ENCODE results near the gene TBC1D20.

GRCh38 chr20:418858-419365 lies 43.4 kb downstream of the TBC1D20 start:
- TF ChIP-seq, protein P1, sequence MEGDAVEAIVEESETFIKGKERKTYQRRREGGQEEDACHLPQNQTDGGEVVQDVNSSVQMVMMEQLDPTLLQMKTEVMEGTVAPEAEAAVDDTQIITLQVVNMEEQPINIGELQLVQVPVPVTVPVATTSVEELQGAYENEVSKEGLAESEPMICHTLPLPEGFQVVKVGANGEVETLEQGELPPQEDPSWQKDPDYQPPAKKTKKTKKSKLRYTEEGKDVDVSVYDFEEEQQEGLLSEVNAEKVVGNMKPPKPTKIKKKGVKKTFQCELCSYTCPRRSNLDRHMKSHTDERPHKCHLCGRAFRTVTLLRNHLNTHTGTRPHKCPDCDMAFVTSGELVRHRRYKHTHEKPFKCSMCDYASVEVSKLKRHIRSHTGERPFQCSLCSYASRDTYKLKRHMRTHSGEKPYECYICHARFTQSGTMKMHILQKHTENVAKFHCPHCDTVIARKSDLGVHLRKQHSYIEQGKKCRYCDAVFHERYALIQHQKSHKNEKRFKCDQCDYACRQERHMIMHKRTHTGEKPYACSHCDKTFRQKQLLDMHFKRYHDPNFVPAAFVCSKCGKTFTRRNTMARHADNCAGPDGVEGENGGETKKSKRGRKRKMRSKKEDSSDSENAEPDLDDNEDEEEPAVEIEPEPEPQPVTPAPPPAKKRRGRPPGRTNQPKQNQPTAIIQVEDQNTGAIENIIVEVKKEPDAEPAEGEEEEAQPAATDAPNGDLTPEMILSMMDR (conservative IDR thresholded peaks at IDR 0.05), result no peak
- TF ChIP-seq EZH2 (IDR thresholded peaks at IDR 0.05; ENCODE audit: low read depth), result no peak
